GM23248 (cell line): ENCODE results near the gene GHITM.

Experiments used
- EZH2 ChIP-seq: fragments of 200-600 bp; sonication (generic); IDR thresholded peaks from 2 replicates; pipeline ENCODE4 v1.6.1; 2018; ENCODE audit warnings: antibody characterized with exemption, mild to moderate bottlenecking; ENCODE audit not compliant: insufficient read depth, poor library complexity, severe bottlenecking
- EZH2phosphoT487 ChIP-seq: fragments of 200-600 bp; sonication (generic); IDR thresholded peaks from 2 replicates; pipeline ENCODE4 v1.6.1; 2018; ENCODE audit warnings: antibody characterized with exemption, moderate library complexity, mild to moderate bottlenecking, low read depth; ENCODE audit not compliant: insufficient read depth

- no peak for TF ChIP-seq EZH2phosphoT487
- no peak for TF ChIP-seq EZH2
Observed at GRCh38 chr10:84175436-84175835, 36.1 kb downstream of the GHITM start.
